Peyer's patch (tissue), 4 donors: Measurements from ENCODE around the gene AP5B1.
"Not testable (repeated sequence)": the region's sequence is repeated elsewhere in the genome, so short reads cannot be mapped to it uniquely, and the experiment has no call there.

Experiments
- POLR2A ChIP-seq, 2 donors: fragments of 450-650 bp; IDR thresholded peaks; one replicate each; pipeline ENCODE4 v1.5.1; 2017; ENCODE audit warnings: antibody characterized with exemption in 2 of 2, mild to moderate bottlenecking in 2 of 2, moderate library complexity in 2 of 2
- TF ChIP-seq, protein P1 (sequence below), 6 experiments: fragments of 450-650 bp in 4 of 6; fragments of 200-600 bp in 2 of 6; sonication (generic) in 1 of 6; IDR thresholded peaks; one replicate each; pipeline ENCODE4 v1.5.1; 2017 to 2019; ENCODE audit warnings: antibody characterized with exemption in 6 of 6, mild to moderate bottlenecking in 3 of 6, moderate library complexity in 1 of 6

DNA sequence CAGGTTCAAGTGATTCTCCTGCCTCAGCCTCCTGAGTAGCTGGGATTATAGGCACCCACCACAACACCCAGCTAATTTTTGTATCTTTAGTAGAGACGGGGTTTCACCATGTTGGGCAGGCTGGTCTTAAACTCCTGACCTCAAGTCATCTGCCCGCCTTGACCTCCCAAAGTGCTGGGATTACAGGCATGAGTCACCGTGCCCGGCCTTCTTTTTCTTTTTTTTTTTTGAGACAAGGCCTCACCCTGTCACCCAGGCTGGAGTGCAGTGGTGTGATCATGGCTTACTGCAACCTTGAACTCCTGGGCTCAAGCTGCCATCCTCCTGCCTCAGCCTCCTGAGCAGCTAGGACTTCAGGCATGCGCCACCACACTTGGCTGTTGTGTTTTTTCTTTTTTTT, 13.0 kb downstream of the AP5B1 start:
- TF ChIP-seq POLR2A (IDR thresholded peaks at IDR 0.05) = not testable (repeated sequence)
- TF ChIP-seq, protein P1, sequence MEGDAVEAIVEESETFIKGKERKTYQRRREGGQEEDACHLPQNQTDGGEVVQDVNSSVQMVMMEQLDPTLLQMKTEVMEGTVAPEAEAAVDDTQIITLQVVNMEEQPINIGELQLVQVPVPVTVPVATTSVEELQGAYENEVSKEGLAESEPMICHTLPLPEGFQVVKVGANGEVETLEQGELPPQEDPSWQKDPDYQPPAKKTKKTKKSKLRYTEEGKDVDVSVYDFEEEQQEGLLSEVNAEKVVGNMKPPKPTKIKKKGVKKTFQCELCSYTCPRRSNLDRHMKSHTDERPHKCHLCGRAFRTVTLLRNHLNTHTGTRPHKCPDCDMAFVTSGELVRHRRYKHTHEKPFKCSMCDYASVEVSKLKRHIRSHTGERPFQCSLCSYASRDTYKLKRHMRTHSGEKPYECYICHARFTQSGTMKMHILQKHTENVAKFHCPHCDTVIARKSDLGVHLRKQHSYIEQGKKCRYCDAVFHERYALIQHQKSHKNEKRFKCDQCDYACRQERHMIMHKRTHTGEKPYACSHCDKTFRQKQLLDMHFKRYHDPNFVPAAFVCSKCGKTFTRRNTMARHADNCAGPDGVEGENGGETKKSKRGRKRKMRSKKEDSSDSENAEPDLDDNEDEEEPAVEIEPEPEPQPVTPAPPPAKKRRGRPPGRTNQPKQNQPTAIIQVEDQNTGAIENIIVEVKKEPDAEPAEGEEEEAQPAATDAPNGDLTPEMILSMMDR (IDR thresholded peaks at IDR 0.05) = not testable (repeated sequence)
